HG02763 (cell line): ENCODE data around the gene OR4A16.

ENCODE experiments used
- ATAC-seq: cut with Tn5 transposase; IDR thresholded peaks from one replicate; pipeline ENCODE4 v1.9.1; 2021; ENCODE audit warnings: mild to moderate bottlenecking, moderate library complexity; ENCODE audit not compliant: unreplicated experiment

OR4A16 gene

GRCh38 chr11:55342901-55343300 is at the start of gene OR4A16:
OR4A16 (plus strand) TSS chr11:55343201; CDS start chr11:55343201, 0 bp downstream.
- no peak for ATAC-seq

GRCh38 chr11:55324500-55324899 is 18.5 kb upstream of the OR4A16 start:
- ATAC-seq, result no peak

GRCh38 chr11:55345306-55345705 is 2.3 kb downstream of the OR4A16 start:
- ATAC-seq, result no peak

GRCh38 chr11:55349032-55349431 is 6.0 kb downstream of the OR4A16 start:
- ATAC-seq, result no peak

GRCh38 chr11:55357560-55358184 is 14.7 kb downstream of the OR4A16 start:
- ATAC-seq, result no peak

- no peak for ATAC-seq
Observed at GRCh38 chr11:55367674-55368073, 24.7 kb downstream of the OR4A16 start, which contains the start of gene OR4A15. OR4A15 (plus strand) TSS chr11:55367974; CDS start chr11:55367974, 0 bp downstream.
